ENCODE results near the gene PTPRN2. TPM values are rescaled to one million over a fixed set of nuclear protein-coding genes. Genes with fewer than 3 reads are reported as not detected.

Gene PTPRN2
- total and polyA plus RNA-seq, 2 donors from 2014 or later = 4.8 to 6.2 TPM

GRCh38 chr7:157568770-157569584, 1018.6 kb downstream of the PTPRN2 start:
- intact Hi-C loops (cut with DNase I) = no loop called here
- H3K27ac ChIP-seq (ENCODE audit: low read depth in 2 of 2, low read length in 2 of 2) = peak overlapping the region in 1 of 2 donors; percentile 65

GRCh38 chr7:157568106-157568769, 1019.4 kb downstream of the PTPRN2 start:
- H3K4me3 ChIP-seq (ENCODE audit: low read length in 3 of 3) = peak overlapping the region; percentile 71 to 92 (median 86)
- TF ChIP-seq, protein P1, sequence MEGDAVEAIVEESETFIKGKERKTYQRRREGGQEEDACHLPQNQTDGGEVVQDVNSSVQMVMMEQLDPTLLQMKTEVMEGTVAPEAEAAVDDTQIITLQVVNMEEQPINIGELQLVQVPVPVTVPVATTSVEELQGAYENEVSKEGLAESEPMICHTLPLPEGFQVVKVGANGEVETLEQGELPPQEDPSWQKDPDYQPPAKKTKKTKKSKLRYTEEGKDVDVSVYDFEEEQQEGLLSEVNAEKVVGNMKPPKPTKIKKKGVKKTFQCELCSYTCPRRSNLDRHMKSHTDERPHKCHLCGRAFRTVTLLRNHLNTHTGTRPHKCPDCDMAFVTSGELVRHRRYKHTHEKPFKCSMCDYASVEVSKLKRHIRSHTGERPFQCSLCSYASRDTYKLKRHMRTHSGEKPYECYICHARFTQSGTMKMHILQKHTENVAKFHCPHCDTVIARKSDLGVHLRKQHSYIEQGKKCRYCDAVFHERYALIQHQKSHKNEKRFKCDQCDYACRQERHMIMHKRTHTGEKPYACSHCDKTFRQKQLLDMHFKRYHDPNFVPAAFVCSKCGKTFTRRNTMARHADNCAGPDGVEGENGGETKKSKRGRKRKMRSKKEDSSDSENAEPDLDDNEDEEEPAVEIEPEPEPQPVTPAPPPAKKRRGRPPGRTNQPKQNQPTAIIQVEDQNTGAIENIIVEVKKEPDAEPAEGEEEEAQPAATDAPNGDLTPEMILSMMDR (IDR thresholded peaks at IDR 0.05; ENCODE audit: borderline replicate concordance, extremely low read depth, insufficient read depth) = no peak
- DNase-seq (peak in 2 of 5 donors; percentile 26 to 52), FAIRE-seq (no peak)
- no peak overlapping the region for H3K27ac ChIP-seq (ENCODE audit: low read depth in 2 of 2, low read length in 2 of 2)
- H3K27me3 ChIP-seq (ENCODE audit: control insufficient read depth, insufficient read depth, low read length) = no peaks in the 10 kb centered on the region
- H3K9me3 ChIP-seq (ENCODE audit: control insufficient read depth in 2 of 3, insufficient read depth in 1 of 3, low read length in 3 of 3) = no peaks in the 10 kb centered on the region
- H3K4me1 ChIP-seq (ENCODE audit: control insufficient read depth in 2 of 3, insufficient read depth in 2 of 3, low read depth in 1 of 3, low read length in 3 of 3) = peaks cover 0 to 10% (median 0%) of the 10 kb centered on the region in 3 donors
- no peaks in the 10 kb centered on the region for H3K36me3 ChIP-seq (ENCODE audit: control insufficient read depth in 2 of 3, insufficient read depth in 3 of 3, low read length in 3 of 3)
- H3K9ac ChIP-seq (ENCODE audit: low read length in 3 of 3) = peak overlapping the region; percentile 8 to 77 (median 60)
- intact Hi-C loops (cut with DNase I) = no loop called here

More at GRCh38 chr7:157568770-157569584, 1018.6 kb downstream of the PTPRN2 start:
- no peaks in the 10 kb centered on the region for H3K9me3 ChIP-seq (ENCODE audit: control insufficient read depth in 2 of 3, insufficient read depth in 1 of 3, low read length in 3 of 3)
- FAIRE-seq (no peak), DNase-seq (peak; percentile 81 to 90 (median 82))
- H3K27me3 ChIP-seq (ENCODE audit: control insufficient read depth, insufficient read depth, low read length) = no peaks in the 10 kb centered on the region
- no peaks in the 10 kb centered on the region for H3K36me3 ChIP-seq (ENCODE audit: control insufficient read depth in 2 of 3, insufficient read depth in 3 of 3, low read length in 3 of 3)
- TF ChIP-seq, protein P1 (IDR thresholded peaks at IDR 0.05; ENCODE audit: borderline replicate concordance, extremely low read depth, insufficient read depth) = no peak
- H3K4me1 ChIP-seq (ENCODE audit: control insufficient read depth in 2 of 3, insufficient read depth in 2 of 3, low read depth in 1 of 3, low read length in 3 of 3) = peaks cover 0 to 10% (median 0%) of the 10 kb centered on the region in 3 donors
- H3K4me3 ChIP-seq (ENCODE audit: low read length in 3 of 3) = peak overlapping the region; percentile 71 to 92 (median 86)
- H3K9ac ChIP-seq (ENCODE audit: low read length in 3 of 3) = peak overlapping the region; percentile 8 to 77 (median 60)

- H3K36me3 ChIP-seq (ENCODE audit: control insufficient read depth in 2 of 3, insufficient read depth in 3 of 3, low read length in 3 of 3) = no peaks in the 10 kb centered on the region
- FAIRE-seq (no peak), DNase-seq (peak in 1 of 5 donors; percentile 41)
Observed at GRCh38 chr7:157567666-157568065, 1020.0 kb downstream of the PTPRN2 start.

More at GRCh38 chr7:157567666-157568065, 1020.0 kb downstream of the PTPRN2 start:
- TF ChIP-seq, protein P1 (IDR thresholded peaks at IDR 0.05; ENCODE audit: borderline replicate concordance, extremely low read depth, insufficient read depth) = no peak
- intact Hi-C loops (cut with DNase I) = no loop called here
- Histone ChIP-seq H3K27ac (ENCODE audit: low read depth in 2 of 2, low read length in 2 of 2) (no peak overlapping the region), H3K9me3 (ENCODE audit: control insufficient read depth in 2 of 3, insufficient read depth in 1 of 3, low read length in 3 of 3) (no peaks in the 10 kb centered on the region), H3K27me3 (ENCODE audit: control insufficient read depth, insufficient read depth, low read length) (no peaks in the 10 kb centered on the region), H3K4me3 (ENCODE audit: low read length in 3 of 3) (no peak overlapping the region), H3K4me1 (ENCODE audit: control insufficient read depth in 2 of 3, insufficient read depth in 2 of 3, low read depth in 1 of 3, low read length in 3 of 3) (peaks cover 0 to 10% (median 0%) of the 10 kb centered on the region in 3 donors), H3K9ac (ENCODE audit: low read length in 3 of 3) (no peak overlapping the region)

Measured in kidney (tissue), 14 donors.